UCSD-AML1 (cell line): ENCODE data around the gene TKT.
"Not testable (repeated sequence)": the region's sequence is repeated elsewhere in the genome, so short reads cannot be mapped to it uniquely, and the experiment has no call there.

Experiments used
- DNase-seq: peaks from one replicate; lab custom pipeline; 2025; ENCODE audit not compliant: unreplicated experiment; lab: John Stamatoyannopoulos, UW

Gene TKT

DNA sequence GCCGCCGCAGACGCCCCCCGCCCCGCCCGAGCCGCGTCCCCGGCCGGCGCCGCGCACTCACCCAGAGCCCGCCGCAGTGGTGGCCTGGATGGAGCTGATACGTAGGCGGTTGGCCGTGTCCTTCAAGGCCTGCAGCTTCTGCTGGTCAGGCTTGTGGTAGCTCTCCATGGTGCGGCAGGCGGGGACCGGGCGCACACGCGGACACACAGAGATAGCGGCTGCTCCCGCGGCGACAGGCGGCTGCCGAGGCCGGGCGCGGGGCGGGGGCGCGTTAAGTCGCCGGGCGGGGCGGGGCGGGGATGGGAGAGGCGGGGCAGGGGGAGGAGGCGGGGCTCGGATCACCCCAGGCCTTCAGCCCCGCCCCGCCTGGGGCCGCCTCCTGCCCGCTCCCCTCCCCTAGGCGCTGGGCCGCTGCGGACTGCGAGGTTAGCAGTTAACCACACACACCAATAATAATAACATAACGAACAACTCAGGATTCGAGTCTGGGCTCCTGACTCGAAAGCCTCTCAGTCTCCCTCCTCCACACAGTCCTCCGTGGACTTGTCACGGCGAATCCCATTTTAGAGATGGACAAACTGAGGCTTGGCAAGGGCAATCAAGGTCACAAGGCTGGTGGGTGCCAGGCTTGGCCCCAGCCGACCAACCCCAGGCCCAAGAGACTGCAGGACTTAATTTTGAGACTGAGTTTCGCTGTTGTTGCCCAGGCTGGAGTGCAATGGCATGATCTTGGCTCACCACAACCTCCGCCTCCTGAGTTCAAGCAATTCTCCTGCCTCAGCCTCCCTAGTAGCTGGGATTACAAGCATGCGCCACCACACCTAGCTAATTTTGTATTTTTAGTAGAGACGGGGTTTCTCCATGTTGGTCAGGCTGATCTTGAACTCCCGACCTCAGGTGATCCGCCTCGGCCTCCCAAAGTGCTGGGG, at the start of gene TKT:
TSS of gene TKT (minus strand) at position 248 of the 929 bp plus-strand sequence. CDS start at position 168, 80 bp downstream.
- peak; percentile 90 for DNase-seq

- no peak for DNase-seq
These were observed 48.1 kb upstream of the TKT start for GRCh38 chr3:53303957-53304356.

DNA sequence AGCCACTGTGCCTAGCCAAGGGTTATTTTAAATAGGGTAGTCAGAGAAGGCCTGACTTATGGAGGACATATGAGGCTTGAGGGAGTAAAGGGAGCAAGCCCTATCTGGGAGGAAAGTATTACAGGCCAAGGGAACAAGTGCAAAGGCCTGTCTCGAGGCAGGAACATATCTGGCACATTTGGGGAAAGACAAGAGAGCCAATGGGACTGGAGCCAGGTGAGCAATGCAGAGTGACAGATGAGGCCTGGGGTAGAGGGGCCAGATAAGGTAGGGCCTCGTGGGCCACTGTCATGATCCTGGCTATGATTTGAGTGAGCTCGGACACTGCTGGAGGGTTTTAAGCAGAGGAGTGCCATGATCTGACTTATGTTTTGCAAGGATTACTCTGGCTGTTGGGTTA, 47.7 kb upstream of the TKT start:
- no peak for DNase-seq

DNA sequence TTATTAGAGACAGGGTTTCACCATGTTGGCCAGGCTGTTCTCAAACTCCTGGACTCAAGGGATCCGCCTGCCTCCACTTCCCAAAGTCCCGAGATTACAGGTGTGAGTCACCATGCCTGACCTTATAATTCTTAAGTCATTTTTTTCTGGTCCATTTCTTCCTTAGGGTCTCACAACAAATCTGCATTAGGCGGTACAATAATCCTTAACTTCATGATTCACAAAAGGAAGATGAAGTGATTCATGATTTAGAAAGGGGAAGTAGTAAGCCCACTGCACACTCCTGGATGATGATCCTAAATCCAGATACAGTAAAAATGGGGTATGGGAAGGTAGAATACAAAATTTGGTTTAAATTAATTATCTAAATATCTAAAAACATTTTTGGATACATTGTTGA, 45.0 kb upstream of the TKT start:
- DNase-seq, result no peak

GRCh38 chr3:53299611-53300023, 43.8 kb upstream of the TKT start:
- not testable (repeated sequence) for DNase-seq

DNA sequence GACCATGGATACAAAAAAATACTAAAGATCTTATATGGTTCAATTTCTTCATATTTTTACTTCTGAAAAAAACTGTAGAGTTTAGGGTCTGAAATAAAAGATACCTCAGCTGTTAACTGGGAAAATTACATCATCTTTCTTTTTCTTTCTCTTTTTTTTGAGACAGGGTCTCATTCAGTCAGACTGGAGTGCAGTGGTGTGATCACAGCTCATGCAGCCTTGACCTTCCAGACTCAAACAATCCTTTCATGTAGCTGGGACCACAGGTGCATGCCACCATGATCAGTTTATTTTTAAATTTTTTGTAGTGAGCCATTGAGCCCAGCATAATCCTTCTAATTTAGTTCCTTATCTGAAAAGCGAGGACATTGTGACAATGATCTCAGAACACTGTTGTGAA, 39.6 kb upstream of the TKT start:
- DNase-seq, result no peak

- no peak for DNase-seq
These were observed 38.0 kb upstream of the TKT start for GRCh38 chr3:53293867-53294266.

- no peak for DNase-seq
These were observed 32.4 kb upstream of the TKT start for GRCh38 chr3:53288214-53288613.

DNA sequence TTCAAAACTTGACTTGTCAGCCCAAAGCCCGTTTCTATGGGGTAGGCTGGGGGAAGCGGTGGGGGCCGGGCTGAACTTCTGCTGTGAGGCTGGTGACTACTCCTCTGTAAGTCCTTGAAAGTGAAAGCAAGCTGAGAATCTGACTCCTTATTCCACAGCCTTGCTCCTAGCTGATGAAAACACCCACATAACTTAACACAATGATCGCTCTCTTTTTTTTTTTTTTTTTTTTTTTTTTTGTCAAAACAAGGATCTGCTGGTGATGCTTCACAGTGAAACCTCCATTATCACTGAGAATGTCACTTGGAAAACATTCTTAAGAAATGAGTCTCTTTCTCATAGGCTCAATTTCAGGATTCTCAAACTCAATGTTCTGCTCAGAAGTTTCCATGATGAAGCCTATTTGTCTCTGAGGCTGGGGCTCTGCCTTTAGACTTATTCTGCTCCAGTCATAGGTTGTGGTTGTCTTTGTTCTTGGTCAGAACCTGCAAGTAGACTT, 31.4 kb upstream of the TKT start:
- no peak for DNase-seq

DNA sequence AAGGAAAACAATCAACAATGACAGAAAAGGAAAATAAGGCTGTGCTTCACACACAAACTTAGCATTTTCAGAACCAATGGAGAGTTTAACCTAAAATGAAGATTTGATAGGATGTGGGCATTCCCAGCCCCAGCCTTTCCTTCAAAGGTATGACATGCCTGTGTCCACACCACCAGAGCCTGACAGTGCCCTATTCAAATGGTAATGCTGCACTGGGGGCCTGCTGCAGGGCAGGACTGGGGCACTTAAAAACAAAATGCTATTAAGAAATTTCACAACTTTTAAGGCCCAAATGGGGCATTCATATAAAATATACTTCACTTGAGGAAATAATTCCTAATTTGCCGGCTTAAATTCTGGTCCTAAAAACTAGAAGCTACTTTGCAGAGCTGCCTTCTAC, 30.9 kb upstream of the TKT start:
- no peak for DNase-seq

- no peak for DNase-seq
These were observed 26.8 kb upstream of the TKT start for GRCh38 chr3:53282581-53282980.

GRCh38 chr3:53278667-53279066, 22.8 kb upstream of the TKT start:
- DNase-seq, result no peak

DNA sequence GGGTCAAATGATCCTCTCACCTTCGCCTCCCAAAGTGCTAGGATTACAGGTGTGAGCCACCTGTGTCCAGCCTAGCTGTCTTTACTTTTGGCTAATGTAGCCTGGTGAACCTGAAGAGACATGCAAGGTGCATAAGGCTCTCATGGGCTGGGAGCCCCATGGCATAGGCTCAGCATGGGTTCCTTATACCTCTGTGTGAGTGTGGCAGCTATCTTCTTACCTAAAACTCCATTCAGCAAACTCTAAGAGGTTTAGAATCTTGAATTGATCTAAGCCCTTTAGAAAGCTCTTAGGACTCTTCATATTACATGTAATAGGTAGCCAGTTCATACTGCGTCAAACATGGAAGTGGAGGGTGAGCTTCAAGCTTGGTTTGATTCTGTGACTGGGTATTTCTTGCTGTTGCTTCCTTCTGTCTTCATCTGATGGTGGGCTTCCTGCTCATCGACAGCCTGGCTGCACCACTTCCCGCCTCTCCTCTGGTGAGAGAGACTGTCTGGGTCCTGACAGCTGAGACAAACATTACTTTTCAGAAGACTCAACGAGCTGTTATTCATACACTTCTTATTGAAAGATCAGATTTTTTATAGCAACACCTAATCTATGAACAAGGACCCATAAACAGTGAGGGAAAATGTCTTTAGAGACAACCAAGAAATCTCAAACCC, 19.2 kb upstream of the TKT start:
- DNase-seq, result peak; percentile 38

DNA sequence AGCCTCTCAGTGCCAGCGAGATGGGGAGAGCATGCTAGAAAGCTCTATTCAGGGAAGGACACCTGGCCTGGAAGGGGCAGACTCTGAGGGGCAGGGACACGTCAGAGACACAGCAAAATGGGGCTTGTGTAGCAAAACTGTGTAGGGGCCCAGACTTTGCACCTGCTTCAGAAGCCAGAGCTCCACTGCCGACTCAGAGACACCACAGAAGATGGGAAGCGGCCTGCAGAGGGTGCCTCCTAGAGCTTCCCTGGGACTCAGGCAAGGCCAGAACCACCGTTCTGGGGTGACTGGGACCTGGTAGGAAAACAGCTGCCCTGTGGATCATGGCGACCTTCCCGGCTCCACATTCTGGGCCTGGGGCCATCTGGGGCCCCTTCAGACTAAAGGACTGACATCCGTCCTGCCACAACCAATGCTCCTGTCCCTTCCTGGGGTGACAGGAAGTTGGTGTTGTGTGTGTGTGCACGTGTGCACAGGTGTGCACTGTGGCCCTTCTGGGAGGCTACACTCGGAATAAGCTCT, 17.4 kb upstream of the TKT start:
- DNase-seq, result no peak

- DNase-seq, result peak; percentile 93
These were observed 14.4 kb upstream of the TKT start for GRCh38 chr3:53269888-53270880.

- DNase-seq, result not testable (repeated sequence)
These were observed 13.4 kb upstream of the TKT start for GRCh38 chr3:53269193-53269592.

DNA sequence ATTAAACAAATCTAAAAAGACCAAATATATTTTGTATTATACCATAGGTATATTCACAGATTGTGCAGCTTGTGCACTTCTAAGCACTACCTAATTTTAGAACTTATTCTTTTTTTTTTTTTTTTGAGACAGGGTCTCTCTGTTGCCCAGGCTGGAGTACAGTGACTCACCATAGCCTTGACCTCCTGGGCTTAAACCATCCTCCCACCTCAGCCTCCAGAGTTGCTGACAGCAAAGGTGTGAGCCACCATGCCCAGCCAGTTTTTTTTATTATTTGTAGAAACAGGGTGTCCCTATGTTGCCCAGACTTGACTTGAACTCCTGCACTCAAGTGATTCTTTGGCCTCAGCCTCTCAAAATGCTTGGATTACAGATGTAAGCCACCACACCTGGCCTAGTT, 11.9 kb upstream of the TKT start:
- no peak for DNase-seq

- no peak for DNase-seq
These were observed 8.9 kb upstream of the TKT start for GRCh38 chr3:53264718-53265117.

GRCh38 chr3:53263907-53264306, 8.1 kb upstream of the TKT start:
- no peak for DNase-seq

DNA sequence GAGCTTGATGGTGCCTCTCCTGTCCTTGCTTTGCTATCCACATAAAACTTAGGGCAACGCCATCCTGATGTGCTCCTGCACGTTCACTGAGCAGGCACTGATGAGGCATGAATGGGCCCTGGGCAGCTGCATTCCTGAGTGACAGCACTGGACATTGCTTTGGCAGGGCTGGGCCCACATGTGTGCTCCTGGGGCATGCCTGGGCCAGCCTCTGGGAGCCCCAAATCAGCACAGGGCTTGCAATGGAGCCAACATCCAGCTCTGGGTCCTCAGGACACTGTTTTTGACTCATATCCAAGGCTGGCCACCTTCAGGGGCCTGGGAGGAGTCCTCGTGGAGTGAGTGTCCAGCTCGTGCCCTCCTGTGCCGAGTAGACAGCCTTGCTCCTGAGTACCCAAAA, 5.9 kb upstream of the TKT start:
- no peak for DNase-seq
